HG02798 (cell line): Measurements from ENCODE around the gene BBS4.
A peak's percentile ranks its signal among the peaks of the same experiment; 100 is the strongest.
"Not testable (repeated sequence)": the region's sequence is repeated elsewhere in the genome, so short reads cannot be mapped to it uniquely, and the experiment has no call there.

Experiments
- ATAC-seq: cut with Tn5 transposase; IDR thresholded peaks from one replicate; pipeline ENCODE4 v1.9.1; 2021; ENCODE audit warnings: mild to moderate bottlenecking; ENCODE audit not compliant: unreplicated experiment, poor library complexity

BBS4 gene

GRCh38 chr15:72690938-72691337 is 4.9 kb downstream of the BBS4 start:
- ATAC-seq, result no peak

- ATAC-seq, result no peak
Measured at GRCh38 chr15:72698938-72699337, 12.9 kb downstream of the BBS4 start.

- no peak for ATAC-seq
Measured at GRCh38 chr15:72700076-72700475, 14.1 kb downstream of the BBS4 start.

GRCh38 chr15:72706266-72706665 is 20.3 kb downstream of the BBS4 start:
- no peak for ATAC-seq

- ATAC-seq, result not testable (repeated sequence)
Measured at GRCh38 chr15:72708551-72709303, 22.7 kb downstream of the BBS4 start.

- ATAC-seq, result no peak
Measured at GRCh38 chr15:72722071-72722696, 36.2 kb downstream of the BBS4 start.

- ATAC-seq, result no peak
Measured at GRCh38 chr15:72724028-72724427, 38.0 kb downstream of the BBS4 start.

- ATAC-seq, result no peak
Measured at GRCh38 chr15:72725446-72725845, 39.4 kb downstream of the BBS4 start.

GRCh38 chr15:72725851-72726250 is 39.8 kb downstream of the BBS4 start:
- ATAC-seq, result not testable (repeated sequence)

- no peak for ATAC-seq
Measured at GRCh38 chr15:72727154-72727553, 41.1 kb downstream of the BBS4 start.

GRCh38 chr15:72728249-72728648 is 42.2 kb downstream of the BBS4 start:
- ATAC-seq, result not testable (repeated sequence)

GRCh38 chr15:72728821-72729220 is 42.8 kb downstream of the BBS4 start:
- no peak for ATAC-seq

- no peak for ATAC-seq
Measured at GRCh38 chr15:72732086-72732485, 46.1 kb downstream of the BBS4 start.

GRCh38 chr15:72732516-72732915 is 46.5 kb downstream of the BBS4 start:
- ATAC-seq, result no peak

GRCh38 chr15:72733941-72734738 is 48.1 kb downstream of the BBS4 start:
- no peak for ATAC-seq

- ATAC-seq, result no peak
Measured at GRCh38 chr15:72735111-72735510, 49.1 kb downstream of the BBS4 start.

GRCh38 chr15:72737061-72737460 is 51.1 kb downstream of the BBS4 start:
- no peak for ATAC-seq

- ATAC-seq, result no peak
Measured at GRCh38 chr15:72737723-72738122, 51.7 kb downstream of the BBS4 start.

- ATAC-seq, result peak; percentile 71
Measured at GRCh38 chr15:72740219-72740618, 54.2 kb downstream of the BBS4 start.

GRCh38 chr15:72749700-72750099 is 63.7 kb downstream of the BBS4 start:
- ATAC-seq, result no peak

- ATAC-seq, result no peak
Measured at GRCh38 chr15:72751751-72752455, 65.9 kb downstream of the BBS4 start.
